PC-9 (cell line): ENCODE measurements around the gene ULBP1.

Experiments used
- CTCF ChIP-seq: fragments of 200-600 bp; sonication (generic); conservative IDR thresholded peaks from 2 replicates; pipeline ENCODE4 v1.6.1; 2017; ENCODE audit warnings: mixed run types, antibody characterized with exemption, mild to moderate bottlenecking, moderate library complexity
- EZH2 ChIP-seq: fragments of 200-600 bp; sonication (generic); IDR thresholded peaks from 2 replicates; pipeline ENCODE4 v1.8.0; 2017; ENCODE audit warnings: antibody characterized with exemption, low read depth

- no peak for TF ChIP-seq CTCF
- no peak for TF ChIP-seq EZH2
These were observed 45.4 kb upstream of the ULBP1 start for GRCh38 chr6:149918151-149918905.
